ENCODE measurements around the gene STARD13.

The STARD13 gene

DNA sequence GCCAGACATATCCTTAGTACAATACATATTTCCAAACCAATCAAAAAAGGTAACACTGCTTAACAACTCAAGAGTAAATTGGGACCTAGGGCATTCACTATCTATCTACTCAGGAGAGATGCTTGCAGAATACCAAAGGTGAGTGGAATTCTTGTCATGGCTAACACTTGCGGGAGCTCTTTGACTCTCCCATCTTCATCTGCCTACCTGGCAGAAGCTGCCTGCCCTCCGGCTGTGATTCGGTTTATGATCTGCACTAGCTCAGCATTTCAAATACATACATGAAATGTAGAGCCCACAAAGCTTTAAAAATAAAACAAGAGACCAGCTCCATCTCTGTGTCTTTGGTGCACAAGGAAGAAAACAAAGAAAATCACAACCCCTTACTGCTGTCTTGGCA is 127.3 kb downstream of the STARD13 start:
- TF ChIP-seq, protein P1, sequence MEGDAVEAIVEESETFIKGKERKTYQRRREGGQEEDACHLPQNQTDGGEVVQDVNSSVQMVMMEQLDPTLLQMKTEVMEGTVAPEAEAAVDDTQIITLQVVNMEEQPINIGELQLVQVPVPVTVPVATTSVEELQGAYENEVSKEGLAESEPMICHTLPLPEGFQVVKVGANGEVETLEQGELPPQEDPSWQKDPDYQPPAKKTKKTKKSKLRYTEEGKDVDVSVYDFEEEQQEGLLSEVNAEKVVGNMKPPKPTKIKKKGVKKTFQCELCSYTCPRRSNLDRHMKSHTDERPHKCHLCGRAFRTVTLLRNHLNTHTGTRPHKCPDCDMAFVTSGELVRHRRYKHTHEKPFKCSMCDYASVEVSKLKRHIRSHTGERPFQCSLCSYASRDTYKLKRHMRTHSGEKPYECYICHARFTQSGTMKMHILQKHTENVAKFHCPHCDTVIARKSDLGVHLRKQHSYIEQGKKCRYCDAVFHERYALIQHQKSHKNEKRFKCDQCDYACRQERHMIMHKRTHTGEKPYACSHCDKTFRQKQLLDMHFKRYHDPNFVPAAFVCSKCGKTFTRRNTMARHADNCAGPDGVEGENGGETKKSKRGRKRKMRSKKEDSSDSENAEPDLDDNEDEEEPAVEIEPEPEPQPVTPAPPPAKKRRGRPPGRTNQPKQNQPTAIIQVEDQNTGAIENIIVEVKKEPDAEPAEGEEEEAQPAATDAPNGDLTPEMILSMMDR (IDR thresholded peaks at IDR 0.05; ENCODE audit: low read depth, low read length): no peak
- H3K27ac ChIP-seq: no peak overlapping the region
- no peaks in the 10 kb centered on the region for H3K36me3 ChIP-seq
- H3K9me3 ChIP-seq (ENCODE audit: severe bottlenecking): no peaks in the 10 kb centered on the region
- H3K27me3 ChIP-seq (ENCODE audit: insufficient read depth, low read depth, severe bottlenecking): no peaks in the 10 kb centered on the region
- DNase-seq: no peak
- H3K4me3 ChIP-seq (ENCODE audit: low read depth, low read length): no peak overlapping the region

DNA sequence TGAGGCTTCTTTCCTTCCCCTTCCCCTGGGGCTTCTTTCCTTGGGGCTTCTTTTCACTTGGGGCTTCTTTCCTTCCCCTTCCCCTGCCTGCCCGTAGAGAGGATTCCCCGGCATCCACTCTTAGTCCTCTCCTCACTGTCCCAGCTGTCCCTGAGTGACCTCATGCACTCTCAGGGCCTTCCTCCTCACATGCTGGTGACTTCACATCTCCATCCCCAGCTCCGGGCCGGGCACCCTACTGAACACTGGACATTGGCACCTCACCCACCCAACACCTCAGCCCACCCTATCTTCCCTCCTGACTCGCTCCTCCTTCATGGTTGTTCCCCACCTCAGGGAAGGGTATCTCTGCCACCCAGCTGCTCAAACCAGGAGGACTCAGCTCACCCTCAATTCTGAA is 130.6 kb downstream of the STARD13 start:
- TF ChIP-seq, protein P1 (IDR thresholded peaks at IDR 0.05; ENCODE audit: low read depth, low read length): no peak
- DNase-seq: no peak
- H3K27me3 ChIP-seq (ENCODE audit: insufficient read depth, low read depth, severe bottlenecking): no peaks in the 10 kb centered on the region
- H3K9me3 ChIP-seq (ENCODE audit: severe bottlenecking): no peaks in the 10 kb centered on the region
- no peak overlapping the region for H3K4me3 ChIP-seq (ENCODE audit: low read depth, low read length)
- no peaks in the 10 kb centered on the region for H3K36me3 ChIP-seq
- H3K27ac ChIP-seq: no peak overlapping the region

DNA sequence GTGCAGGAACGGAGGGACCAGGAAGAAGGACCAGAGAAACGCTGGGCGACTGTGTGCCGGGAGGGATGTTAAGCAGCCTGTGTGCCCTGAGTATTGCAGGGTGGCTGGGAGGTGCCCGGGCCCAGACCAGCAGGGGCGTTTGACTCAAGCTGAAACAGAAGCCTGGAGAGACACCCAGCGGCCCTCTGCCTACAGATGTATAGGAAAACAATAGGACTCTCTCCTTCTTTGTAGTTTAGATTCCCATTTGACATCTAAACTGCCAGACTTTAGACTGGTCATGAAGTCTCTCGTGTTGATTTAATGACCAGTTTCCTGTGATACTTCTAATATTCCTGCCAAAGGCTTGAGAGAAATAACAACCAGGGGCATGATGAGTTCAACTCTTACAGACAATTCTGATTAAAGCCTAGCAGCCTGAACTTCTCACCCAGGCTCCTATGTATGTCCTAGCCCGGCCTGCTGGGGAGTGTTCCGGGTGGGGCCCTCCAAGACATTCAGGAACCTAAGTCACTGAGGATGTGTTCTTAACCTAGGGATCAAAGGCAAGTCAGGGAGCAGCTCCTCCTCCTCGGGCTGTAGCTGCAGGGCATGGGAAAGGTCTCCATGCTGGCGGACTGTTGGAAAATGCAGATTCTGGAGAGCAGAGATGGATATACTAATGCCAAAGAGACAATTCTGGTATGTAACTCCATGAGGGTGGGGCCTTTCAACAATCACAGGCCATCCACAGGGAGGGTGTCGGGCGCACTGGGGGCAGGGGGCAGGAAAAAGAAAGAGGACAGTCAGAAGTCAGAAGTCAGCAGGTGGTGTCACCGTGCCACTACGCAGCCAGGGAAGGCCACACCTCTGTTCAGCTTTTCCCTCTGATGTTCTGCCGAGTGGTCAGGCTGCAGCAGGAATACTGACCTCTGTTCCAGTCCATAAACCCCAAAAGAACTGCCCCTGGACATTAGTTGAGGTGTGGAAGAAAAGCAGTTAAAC is 131.8 kb downstream of the STARD13 start:
- no peak overlapping the region for H3K4me3 ChIP-seq (ENCODE audit: low read depth, low read length)
- no peaks in the 10 kb centered on the region for H3K9me3 ChIP-seq (ENCODE audit: severe bottlenecking)
- H3K27me3 ChIP-seq (ENCODE audit: insufficient read depth, low read depth, severe bottlenecking): no peaks in the 10 kb centered on the region
- H3K27ac ChIP-seq: no peak overlapping the region
- H3K36me3 ChIP-seq: no peaks in the 10 kb centered on the region
- TF ChIP-seq, protein P1 (IDR thresholded peaks at IDR 0.05; ENCODE audit: low read depth, low read length): no peak
- DNase-seq: no peak

DNA sequence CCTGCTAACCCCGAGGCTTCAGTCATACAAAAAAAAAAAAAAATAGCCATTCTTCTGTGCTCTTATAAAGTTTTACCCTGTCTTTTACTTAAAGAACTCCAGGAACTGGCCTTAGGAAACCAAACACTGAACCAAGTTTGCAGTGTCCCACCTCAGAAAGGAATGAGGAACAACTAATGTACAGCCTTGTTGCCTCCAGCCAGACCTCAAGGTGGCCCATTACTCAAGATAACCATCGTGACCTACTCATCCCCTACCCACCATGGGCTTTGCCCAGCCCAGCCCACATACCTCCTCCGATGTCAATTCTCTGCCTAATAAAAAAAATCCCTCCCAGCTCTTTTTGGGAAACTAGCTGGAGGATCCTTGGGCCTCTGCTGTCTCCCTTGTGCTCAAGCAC is 133.2 kb downstream of the STARD13 start:
- no peaks in the 10 kb centered on the region for H3K9me3 ChIP-seq (ENCODE audit: severe bottlenecking)
- H3K36me3 ChIP-seq: no peaks in the 10 kb centered on the region
- TF ChIP-seq, protein P1 (IDR thresholded peaks at IDR 0.05; ENCODE audit: low read depth, low read length): no peak
- DNase-seq: no peak
- H3K27ac ChIP-seq: no peak overlapping the region
- H3K27me3 ChIP-seq (ENCODE audit: insufficient read depth, low read depth, severe bottlenecking): no peaks in the 10 kb centered on the region
- H3K4me3 ChIP-seq (ENCODE audit: low read depth, low read length): no peak overlapping the region

DNA sequence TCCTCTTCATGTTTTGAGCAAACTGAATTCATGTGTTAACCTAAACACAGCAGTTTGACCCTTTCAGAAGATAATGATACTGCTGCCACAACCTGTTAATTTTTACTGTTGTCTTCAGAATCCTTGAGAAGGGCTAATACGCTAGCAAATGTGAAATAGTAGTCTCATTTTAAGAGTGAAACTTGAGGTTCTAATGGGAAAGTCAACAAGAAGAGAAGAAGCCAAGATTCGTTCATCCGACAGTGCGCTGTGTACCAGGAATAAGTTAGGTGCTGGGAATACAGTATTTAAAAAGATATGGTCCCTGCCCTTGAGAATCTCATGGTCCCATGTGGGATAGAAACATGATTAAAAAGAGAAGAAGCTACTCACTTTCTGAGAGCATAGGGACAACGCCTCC is 134.9 kb downstream of the STARD13 start:
- no peaks in the 10 kb centered on the region for H3K9me3 ChIP-seq (ENCODE audit: severe bottlenecking)
- no peak overlapping the region for H3K4me3 ChIP-seq (ENCODE audit: low read depth, low read length)
- DNase-seq: no peak
- TF ChIP-seq, protein P1 (IDR thresholded peaks at IDR 0.05; ENCODE audit: low read depth, low read length): no peak
- H3K27me3 ChIP-seq (ENCODE audit: insufficient read depth, low read depth, severe bottlenecking): no peaks in the 10 kb centered on the region
- no peaks in the 10 kb centered on the region for H3K36me3 ChIP-seq
- no peak overlapping the region for H3K27ac ChIP-seq

Measured in WERI-Rb-1 (cell line).